HUDEP-2 (cell line): ENCODE data around the gene SORCS2.
"Not testable (repeated sequence)": the region's sequence is repeated elsewhere in the genome, so short reads cannot be mapped to it uniquely, and the experiment has no call there.

Experiments
- DNase-seq, 76 experiments: peaks; one replicate each; lab custom pipeline; 2025; ENCODE audit not compliant: unreplicated experiment in 76 of 76; lab: John Stamatoyannopoulos, UW

The SORCS2 gene

DNA sequence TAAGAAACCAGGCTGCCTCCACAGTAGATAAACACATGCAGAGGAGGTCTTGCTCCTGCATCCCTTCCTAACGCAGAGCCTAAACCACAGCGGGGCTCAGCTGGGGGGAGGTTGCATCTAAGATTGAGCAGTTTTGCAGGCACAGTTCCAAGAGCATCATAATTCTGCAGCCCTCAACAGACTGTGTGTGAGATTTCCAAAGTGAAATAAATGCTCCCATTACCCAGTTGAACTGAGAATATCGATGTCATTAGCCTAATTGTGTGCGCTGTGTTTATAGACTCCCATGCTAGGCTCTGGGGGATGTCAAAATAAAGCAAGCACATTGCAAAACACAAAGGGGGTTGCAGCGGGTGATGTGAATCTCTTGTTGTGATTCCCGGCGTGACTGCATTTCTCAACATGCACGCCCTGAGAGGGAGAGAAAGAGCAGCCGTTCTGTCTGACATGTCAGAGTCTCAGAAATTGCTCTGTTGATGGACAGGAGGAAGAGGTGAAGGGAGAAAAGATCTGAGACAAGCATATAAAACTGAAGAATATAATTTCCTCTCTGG, 392.3 kb downstream of the SORCS2 start:
- DNase-seq: no peak

DNA sequence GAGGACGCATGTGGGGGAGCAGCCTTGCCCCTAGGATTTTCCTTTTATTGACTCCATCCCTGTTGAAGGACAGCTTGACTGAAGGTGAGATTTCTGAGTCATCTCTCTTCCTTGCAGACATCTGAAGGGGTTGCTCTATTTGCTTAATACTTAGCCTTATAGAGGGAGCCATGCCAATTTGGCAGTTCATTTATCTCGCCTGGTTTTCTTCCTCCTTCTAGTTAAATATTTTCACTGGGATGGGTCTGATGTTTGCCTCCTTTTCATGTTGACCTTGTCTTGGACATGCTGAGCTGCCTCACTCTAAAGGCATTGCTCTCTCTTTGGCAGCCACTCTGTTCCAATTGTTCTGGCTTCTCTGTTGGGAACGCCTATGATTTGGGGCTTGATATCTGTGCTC, 393.4 kb downstream of the SORCS2 start:
- DNase-seq: no peak

DNA sequence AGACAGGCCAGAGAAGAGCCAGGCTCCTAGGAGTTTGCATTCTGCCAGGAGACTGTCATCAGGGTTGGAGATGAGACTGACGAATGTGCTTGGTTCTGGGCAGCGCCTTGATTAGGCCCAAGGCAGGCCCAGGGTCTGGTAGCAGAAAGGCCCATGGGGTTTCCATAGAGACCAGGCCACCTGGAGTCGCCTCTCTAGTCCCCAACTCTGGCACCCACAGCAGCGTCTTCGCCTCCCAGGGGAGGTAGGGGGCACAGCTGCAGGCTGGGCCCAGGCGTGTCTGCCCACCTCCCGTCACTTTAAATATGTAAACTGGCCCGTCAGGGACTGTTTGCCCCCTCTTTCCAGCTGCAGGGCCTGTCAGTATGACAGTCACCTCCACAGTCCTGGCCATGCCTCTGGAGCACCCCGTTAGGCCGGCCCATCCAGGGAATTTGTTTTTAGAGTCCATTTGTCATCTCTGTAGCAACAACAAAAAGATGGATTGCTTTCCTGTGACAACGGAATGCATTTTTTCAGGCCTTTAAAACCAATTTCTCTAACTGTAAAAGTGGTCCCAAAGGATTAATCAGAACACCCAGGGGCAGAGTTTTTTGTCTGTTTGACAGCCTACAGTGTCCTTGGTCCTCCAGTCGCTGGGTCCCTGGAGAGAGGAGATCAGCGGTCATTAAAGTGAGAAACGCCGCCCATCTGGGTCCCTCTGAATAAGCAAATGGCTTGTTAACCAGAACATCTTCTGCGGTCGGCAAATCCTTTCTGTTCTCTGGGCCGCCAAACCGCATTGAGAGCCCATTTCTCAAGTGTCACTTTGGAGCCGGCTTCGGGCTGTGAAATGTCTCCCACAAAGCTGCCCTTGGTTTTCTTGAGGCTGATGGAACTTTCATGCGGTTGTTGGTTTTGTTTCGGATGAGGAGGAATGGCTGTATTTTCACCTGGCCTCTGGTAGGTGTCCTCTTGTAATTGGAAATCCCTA, 395.4 kb downstream of the SORCS2 start:
- DNase-seq: no peak

DNA sequence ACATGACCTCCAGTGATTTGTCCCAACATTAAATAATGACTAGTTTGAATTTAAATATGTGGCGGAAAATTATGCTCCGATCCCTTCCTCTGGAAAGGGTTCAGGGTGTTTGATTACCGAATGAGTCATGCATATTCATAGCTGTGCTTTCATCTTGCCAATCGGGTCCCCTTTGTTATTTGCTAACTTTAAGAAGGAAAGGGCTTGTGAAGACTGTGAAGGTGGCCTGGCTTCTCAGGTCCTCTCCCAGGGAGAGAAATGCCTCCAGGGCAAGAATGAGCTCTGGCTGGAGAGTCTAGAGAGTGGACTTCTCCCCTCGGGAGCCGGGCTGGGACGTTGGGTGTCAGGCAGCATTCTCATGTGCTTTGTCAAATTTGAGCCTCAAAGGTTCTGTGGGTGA, 397.9 kb downstream of the SORCS2 start:
- DNase-seq: no peak

DNA sequence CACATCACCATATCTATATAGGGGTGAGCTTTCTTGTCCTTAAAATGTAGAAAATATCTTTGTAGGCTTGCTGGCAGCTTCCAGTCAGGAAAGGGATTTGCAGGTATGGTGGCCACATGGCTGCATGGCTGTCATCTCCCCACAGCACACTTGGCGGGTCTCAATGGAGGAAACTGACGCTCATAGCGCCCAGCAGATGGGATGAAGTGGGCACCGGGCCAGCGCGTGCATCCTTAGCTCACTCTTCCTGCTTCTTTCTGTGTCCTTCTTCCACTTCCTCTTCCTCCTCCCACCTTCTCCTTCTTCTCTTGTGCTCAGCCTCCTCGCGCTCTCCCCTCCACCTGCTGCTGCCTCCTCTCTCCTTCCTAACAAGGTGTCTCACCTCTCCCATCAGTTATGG, 398.6 kb downstream of the SORCS2 start:
- DNase-seq: no peak

DNA sequence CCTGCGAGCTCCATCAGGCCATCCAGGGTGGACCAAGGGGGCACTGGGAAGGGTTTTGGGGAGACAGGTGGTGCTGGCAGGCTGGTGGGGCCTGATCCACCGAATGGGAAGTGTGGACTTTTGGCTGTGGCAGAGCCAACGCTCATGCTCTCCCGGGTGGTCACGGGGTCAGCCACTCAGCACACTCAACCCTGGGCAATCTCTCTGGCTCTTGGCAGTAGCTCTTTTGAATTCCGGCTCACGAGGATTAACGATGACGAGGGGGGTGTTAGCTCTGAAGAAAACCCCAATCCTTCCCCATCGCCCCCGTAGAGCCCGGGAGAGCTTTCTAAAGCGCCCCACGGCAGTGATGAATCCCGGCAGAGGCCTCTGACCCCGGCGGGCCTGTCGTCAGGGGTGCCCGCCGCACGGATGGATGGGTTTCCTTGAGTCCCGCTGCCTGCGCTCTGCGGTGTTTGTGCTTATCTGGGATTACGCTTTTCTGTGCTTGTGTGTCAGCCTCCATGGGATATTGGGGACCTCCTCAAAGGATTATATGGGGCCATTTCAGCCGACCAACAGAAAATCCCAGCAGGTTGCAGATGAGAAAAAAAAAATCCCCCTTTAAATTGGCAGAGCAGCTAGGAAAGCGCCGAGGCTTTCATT, 399.2 kb downstream of the SORCS2 start:
- no peak for DNase-seq

DNA sequence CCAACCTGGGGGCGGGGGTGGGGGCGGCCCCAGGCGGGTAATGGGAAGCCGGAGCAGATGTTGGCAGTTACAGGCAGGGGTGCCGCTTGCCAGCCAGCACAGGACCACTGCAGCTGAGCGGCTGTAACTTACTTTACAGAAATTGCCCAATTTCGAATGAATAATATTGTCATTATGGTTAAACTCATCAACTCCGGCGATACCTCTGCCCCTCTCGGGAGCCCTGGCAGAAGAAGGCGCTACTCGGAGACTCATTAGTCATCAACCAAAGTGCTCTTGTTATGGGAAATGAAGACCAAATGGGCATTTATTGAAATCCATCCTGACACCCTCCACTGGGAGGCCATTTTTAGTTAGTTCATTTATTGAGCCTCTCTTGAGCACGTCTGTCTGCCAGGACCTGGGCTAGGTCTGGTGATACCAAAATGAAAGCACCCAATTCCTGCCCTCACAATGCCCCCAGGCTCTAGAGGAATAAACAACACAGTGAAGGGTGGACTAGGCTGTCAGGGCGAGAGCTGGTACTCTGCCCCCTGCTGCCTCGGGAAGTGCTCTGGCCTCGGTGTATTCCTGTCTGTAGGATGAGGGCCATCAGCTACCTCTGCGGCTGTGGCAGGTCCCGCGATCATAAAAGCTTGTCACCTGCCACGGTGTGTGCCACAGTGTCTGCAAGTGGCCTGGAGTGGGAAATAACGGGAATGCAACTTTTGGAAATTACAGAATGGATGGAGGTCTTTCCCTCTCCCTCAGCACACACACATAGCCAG, 401.5 kb downstream of the SORCS2 start:
- DNase-seq: no peak

DNA sequence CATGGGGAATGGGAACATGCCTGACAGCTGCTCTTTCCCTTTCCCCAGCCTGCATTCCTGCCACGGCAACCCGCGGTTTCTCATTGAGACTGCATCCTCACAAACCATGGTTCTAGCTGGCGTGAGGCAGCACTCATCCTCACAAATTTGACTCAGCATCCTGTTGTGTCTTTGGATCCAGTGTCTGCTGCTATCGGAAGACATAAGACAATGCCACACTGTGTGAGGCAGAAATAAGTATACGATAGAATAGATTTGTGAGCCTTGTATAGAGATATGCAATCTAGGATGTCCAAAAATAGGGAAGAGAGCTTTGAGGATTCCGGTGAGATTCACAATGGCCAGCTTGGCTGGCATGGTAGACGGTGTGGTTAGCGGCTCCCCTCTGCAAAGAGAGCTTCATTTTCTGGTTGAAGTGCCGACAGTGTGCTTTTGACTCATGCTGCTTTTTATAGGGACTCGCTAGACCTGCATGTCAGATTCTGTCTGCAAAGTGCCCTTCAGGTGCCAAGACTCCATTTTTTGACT, 403.7 kb downstream of the SORCS2 start:
- no peak for DNase-seq

DNA sequence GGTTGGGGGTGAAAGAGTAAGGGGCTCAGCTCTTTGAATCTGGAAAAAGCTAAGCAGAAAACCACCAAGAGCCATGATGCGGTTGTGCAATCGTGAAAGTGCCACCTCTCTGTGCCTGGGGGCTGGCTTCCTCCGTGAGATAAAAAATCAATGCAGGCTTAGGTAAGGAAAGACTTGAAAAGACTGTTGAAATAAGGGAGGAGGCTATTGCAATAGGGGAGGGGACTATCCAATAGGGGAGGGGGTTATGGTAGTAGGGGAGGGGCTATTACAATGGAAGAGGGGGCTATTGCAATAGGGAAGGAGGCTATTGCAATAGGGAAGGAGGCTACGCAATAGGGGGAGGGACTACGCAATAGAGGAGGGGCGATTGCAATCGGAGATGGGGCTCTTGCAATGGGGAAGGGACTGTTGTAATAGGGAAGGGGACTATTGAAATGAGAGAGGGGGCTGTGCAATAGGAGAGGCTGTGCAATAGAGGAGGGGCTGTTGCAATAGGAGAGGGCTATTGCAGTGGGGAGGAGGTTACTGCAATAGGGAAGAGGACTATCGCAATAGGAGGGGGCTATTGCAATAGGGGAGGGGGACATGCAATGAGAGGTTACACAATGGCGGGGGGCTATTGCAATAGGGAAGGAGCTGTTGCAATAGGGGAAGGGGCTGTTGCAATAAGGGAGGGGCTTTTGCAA, 404.7 kb downstream of the SORCS2 start:
- no peak for DNase-seq

DNA sequence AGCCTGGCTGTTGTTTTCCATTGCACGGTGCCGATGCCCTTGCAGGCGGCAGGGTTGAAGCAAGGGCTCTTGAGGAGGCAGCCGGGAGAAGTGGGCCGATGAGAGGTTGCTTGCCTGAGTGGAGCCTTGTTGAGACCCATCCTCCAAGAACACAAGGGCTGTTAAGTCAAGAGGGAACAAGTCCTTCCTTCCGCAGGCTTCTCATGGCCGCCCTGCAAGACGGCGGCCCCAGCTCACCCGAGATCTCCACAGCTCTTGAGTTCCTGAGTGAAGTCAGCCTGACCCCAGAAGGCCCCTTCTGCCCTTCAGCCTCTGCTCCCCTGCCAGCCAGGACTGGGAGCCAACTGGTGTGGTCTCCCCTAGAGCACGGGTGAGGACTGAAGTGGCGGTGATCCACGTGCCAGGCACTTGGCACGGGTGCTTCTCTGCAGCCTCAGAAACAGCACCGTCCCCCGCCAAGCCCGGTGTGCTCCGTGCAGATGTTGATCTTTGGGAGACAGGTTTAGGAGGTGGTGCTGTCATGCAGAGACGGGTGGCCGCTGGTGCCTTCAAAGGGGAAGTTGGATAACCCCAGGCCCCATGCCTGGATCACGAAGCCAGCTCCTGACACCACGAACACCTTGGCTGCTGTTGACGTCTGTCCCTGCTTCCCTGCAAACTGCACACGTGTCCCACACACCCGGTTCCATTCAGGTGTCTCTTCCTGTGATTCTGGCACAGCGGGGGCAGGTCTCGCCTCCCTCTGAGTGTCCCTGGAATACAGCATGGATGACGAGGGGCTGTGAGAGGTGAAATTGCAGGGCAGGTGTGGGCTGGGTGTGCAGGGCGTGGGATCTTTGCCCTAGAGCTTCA, 406.8 kb downstream of the SORCS2 start:
- no peak for DNase-seq

DNA sequence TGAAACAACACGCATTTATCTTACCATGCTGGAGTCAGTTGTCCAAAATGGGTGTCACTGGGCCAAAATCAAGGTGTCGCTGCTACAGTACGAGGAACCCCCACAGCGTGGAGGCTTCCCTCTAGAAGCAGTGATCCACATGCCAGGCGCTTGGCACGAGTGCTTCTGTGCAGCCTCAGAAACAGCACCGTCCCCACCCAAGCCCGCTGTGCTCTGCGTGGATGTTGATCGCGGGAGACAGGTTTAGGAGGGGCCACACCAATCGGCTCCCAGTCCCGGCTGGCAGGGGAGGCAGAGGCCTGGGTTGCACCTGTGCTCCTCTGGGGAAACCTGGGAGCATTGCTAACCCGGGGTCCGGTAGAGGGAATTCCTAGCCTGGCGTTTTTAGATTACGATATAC, 407.9 kb downstream of the SORCS2 start:
- DNase-seq: no peak

DNA sequence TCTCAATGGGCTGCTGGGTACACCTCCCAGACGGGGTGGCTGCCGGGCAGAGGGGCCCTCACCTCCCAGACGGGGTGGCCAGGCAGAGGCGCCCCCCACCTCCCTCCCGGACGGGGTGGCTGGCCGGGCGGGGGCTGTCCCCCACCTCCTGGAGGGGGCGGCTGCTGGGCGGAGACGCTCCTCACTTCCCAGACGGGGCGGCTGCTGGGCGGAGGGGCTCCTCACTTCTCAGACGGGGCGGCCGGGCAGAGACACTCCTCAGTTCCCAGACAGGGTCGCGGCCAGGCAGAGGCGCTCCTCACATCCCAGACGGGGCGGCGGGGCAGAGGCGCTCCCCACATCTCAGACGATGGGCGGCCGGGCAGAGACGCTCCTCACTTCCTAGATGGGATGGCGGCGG, 409.8 kb downstream of the SORCS2 start:
- not testable (repeated sequence) for DNase-seq

DNA sequence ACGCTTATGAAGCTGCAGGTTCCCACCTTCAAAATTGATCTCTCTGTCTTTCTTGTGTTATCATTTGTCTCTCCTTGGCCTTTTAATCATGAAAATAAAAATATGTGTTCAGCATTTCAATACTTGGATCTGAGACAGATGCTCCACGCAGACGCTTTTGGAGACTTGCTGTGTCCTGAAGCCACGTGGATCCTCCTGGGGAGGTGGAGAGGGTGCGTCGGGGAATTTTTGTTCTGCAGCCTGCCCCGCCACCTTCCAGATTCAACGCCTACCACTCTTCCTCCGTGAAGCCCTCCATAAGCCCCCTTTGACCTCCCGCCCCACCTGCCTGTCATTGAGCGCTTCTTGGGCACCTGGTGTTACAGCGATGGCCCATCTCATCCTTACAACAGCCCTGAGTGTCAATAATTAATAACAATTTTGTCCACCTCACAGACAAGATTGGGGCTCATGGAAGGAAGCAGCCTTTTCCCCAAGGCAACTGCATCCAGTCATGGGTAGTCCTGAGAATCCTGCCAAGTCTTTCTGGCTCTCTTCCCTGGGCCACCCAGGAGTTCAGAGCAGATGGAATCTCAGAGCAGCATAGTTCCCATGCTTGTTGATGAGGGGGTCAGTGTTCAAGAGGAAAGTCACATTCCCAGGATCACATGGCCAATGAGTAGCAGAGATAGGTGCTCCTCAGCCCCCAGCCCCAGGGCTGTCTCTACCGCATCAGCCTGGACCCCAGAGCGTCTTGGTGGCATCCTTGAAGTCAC, 415.0 kb downstream of the SORCS2 start:
- DNase-seq: no peak

DNA sequence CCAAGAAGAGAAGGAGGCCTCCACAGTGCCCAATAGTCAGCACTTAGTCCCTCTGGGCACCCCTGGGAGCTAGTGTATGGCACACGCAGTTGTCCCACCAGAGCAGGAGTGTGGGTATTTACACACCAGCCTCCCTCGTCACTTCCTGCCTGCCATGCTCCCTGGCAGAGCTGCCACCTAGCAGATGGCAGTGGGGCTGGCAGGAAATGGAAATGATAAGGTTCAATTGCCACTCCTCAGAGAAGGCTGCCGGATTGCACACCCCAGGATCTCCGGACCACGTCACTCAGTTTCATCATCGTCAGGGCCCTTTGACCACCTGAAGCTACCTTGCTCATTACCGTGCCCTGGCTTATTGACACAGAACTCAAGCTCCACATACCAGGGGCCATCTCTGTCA, 415.7 kb downstream of the SORCS2 start:
- DNase-seq: no peak

DNA sequence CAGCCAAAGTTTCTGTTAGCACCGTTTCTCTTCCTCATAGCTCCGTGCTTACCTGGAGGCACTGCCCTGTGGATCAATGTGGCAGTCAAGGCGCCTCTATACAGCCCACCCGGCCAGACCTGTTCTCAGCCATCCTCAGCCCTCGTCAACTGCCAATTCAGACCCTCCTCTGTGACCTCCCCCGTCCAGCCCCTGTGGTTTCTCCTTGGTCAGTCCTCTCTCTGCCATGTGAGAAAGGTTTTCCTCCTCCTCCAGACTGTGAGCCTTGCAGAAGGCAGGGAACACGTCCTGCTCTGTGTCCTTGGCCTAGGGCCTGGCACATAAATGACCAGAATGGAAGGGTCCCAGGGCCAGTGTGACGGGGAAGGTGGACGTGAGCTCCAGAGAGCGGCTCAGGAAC, 417.0 kb downstream of the SORCS2 start:
- DNase-seq: no peak

DNA sequence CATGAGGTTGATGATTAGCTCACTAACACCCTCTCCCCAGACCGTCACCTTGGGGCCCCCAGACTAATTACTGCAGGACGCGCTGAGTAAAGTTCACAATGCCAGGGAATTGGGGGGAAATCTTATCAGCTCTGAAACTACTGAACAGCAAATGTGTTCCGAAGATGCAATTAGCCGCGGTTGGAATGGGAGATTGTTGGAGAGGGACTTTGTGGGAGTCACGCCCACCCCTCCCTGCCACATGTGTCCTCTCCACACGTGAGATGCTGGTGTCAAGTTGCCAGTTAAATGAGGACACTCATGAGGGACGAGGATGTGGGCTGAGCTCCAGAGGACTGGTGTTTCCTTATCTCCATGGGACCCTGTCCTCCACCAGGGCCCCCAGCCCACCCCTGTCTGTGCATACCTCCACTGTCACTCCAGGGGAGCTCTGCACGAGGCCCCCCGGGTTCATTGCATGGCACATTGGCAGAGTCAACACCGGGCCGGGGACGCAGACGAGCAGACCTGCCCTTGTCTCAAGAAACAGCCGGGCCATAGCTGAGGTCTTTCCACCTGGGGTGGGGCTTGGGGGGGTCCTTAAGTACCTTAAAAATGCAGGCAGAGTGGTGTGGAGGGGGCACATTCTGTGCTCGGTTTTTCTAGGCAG, 417.8 kb downstream of the SORCS2 start:
- DNase-seq: no peak

DNA sequence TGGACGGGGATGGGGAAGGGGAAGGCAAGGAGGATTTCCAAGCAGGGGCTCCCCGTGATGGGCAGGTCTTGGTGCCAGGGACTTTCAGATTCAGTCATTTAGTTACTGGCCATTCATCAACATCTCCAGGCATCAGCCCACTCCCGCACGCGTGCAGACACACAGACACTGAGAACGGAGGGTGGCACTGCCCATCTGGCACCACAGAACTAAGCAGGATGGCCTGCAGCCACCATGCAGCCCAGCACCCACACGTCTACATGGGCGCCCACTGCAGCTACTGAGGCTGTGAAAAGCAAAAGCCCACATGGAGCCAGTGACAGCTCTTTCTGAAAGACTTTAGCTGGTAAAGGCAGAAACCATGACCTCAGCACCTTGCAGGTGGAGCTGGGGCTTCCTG, 418.5 kb downstream of the SORCS2 start:
- DNase-seq: no peak

DNA sequence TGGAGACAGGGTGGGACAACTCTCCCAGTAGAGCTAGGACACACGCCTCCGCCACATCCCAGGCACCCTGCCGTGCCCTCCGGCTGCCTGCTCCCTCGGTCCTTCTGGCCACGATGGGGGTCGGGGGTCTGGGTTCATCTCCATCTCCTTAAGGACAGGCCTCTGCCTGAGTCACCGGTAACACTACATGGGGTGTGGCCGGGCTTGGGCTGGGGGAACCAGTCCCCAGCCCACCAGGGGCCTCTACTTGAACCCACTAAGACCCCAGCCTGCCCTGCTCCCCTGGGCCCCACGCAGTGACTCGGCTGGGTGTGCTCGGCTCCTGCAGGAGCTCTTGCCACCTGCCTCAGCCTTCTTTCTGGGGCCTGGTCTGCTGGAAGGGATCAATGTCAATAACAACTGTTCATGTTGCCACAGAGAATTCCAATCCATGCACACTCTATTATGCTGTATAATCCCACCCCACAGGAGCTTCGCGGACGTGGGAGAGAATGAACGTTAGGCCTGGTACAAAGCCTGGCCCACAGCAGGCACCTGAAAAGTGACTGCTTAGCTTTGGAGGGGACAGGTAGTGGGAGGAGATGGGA, 420.1 kb downstream of the SORCS2 start:
- DNase-seq: no peak
